ENCODE measurements around the gene FRMD3.

FRMD3 gene

GRCh38 chr9:83479765-83480164, 58.4 kb downstream of the FRMD3 start:
- H3K27me3 ChIP-seq (ENCODE audit: insufficient read depth, low read length), result no peaks in the 10 kb centered on the region
- H3K14ac ChIP-seq (ENCODE audit: low read length), result no peak overlapping the region
- no peak overlapping the region for H3K9ac ChIP-seq (ENCODE audit: low read length)
- H3K18ac ChIP-seq (ENCODE audit: low read length), result no peak overlapping the region
- no peak overlapping the region for H3K23ac ChIP-seq (ENCODE audit: low read length)
- H3K79me2 ChIP-seq (ENCODE audit: control insufficient read depth, insufficient read depth, low read length, poor library complexity), result no peaks in the 10 kb centered on the region
- H3K79me1 ChIP-seq (ENCODE audit: low read length), result no peaks in the 10 kb centered on the region
- H3K4me2 ChIP-seq (ENCODE audit: low read length), result no peak overlapping the region
- H3K4me3 ChIP-seq (ENCODE audit: low read depth, low read length), result no peak overlapping the region
- H2BK12ac ChIP-seq (ENCODE audit: low read length), result no peak overlapping the region
- no peak overlapping the region for H2BK5ac ChIP-seq (ENCODE audit: low read depth, low read length, poor library complexity)
- no peak overlapping the region for H4K12ac ChIP-seq (ENCODE audit: low read depth, low read length)
- H3K9me3 ChIP-seq (ENCODE audit: insufficient read depth, low read depth, low read length), result no peaks in the 10 kb centered on the region
- H4K8ac ChIP-seq (ENCODE audit: low read depth, low read length), result no peak overlapping the region
- no peak overlapping the region for H2BK120ac ChIP-seq (ENCODE audit: insufficient read depth, low read length, poor library complexity)
- H3K36me3 ChIP-seq (ENCODE audit: control insufficient read depth in 1 of 2, insufficient read depth in 2 of 2, low read length in 2 of 2), result no peaks in the 10 kb centered on the region
- H4K91ac ChIP-seq (ENCODE audit: low read depth, low read length), result no peak overlapping the region
- no peak for DNase-seq
- no peak overlapping the region for H2AK5ac ChIP-seq (ENCODE audit: low read length)
- WGBS (ENCODE audit: extremely low coverage, insufficient coverage, insufficient read length), result no CpG with 5 or more reads among the region's 2 CpGs
- H3K4ac ChIP-seq (ENCODE audit: low read depth, low read length), result no peak overlapping the region
- H3K4me1 ChIP-seq (ENCODE audit: control insufficient read depth in 1 of 2, insufficient read depth in 2 of 2, low read length in 2 of 2), result no peaks in the 10 kb centered on the region
- no peak overlapping the region for H3K27ac ChIP-seq (ENCODE audit: low read depth, low read length)
- no peak overlapping the region for H2AFZ ChIP-seq (ENCODE audit: insufficient read depth, low read length, poor library complexity)

GRCh38 chr9:83477571-83477970, 60.6 kb downstream of the FRMD3 start:
- no peaks in the 10 kb centered on the region for H3K36me3 ChIP-seq (ENCODE audit: control insufficient read depth in 1 of 2, insufficient read depth in 2 of 2, low read length in 2 of 2)
- no peaks in the 10 kb centered on the region for H3K27me3 ChIP-seq (ENCODE audit: insufficient read depth, low read length)
- DNase-seq, result no peak
- H3K4ac ChIP-seq (ENCODE audit: low read depth, low read length), result no peak overlapping the region
- H3K4me3 ChIP-seq (ENCODE audit: low read depth, low read length), result no peak overlapping the region
- H3K79me2 ChIP-seq (ENCODE audit: control insufficient read depth, insufficient read depth, low read length, poor library complexity), result no peaks in the 10 kb centered on the region
- no peak overlapping the region for H2AFZ ChIP-seq (ENCODE audit: insufficient read depth, low read length, poor library complexity)
- H3K14ac ChIP-seq (ENCODE audit: low read length), result no peak overlapping the region
- no peak overlapping the region for H2BK120ac ChIP-seq (ENCODE audit: insufficient read depth, low read length, poor library complexity)
- no peak overlapping the region for H3K27ac ChIP-seq (ENCODE audit: low read depth, low read length)
- H2AK5ac ChIP-seq (ENCODE audit: low read length), result no peak overlapping the region
- no peak overlapping the region for H4K12ac ChIP-seq (ENCODE audit: low read depth, low read length)
- no peak overlapping the region for H4K8ac ChIP-seq (ENCODE audit: low read depth, low read length)
- H3K18ac ChIP-seq (ENCODE audit: low read length), result no peak overlapping the region
- no CpG with 5 or more reads among the region's 3 CpGs for WGBS (ENCODE audit: extremely low coverage, insufficient coverage, insufficient read length)
- H3K4me2 ChIP-seq (ENCODE audit: low read length), result no peak overlapping the region
- H4K91ac ChIP-seq (ENCODE audit: low read depth, low read length), result no peak overlapping the region
- H3K9me3 ChIP-seq (ENCODE audit: insufficient read depth, low read depth, low read length), result no peaks in the 10 kb centered on the region
- H3K4me1 ChIP-seq (ENCODE audit: control insufficient read depth in 1 of 2, insufficient read depth in 2 of 2, low read length in 2 of 2), result no peaks in the 10 kb centered on the region
- H2BK5ac ChIP-seq (ENCODE audit: low read depth, low read length, poor library complexity), result no peak overlapping the region
- H2BK12ac ChIP-seq (ENCODE audit: low read length), result no peak overlapping the region
- H3K79me1 ChIP-seq (ENCODE audit: low read length), result no peaks in the 10 kb centered on the region
- no peak overlapping the region for H3K9ac ChIP-seq (ENCODE audit: low read length)
- no peak overlapping the region for H3K23ac ChIP-seq (ENCODE audit: low read length)

DNA sequence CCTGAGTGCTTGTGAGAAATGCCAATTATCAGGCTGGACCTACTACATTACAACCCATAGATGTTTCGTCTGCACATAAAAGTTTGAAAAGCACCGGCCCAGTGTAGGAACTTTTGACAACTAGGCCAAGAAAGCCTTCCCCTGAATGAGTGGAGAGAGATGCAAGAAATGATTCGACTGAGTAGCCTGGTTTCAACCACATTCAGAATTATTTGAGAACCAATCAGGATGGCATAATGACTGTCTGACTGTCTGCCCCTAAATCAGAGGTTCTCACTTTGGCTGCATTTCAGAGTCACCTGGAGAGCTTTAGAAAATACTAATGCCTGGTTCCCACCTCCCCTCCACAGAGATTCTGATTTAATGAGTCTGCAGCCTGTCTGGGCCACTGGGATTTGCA, 61.1 kb downstream of the FRMD3 start:
- Histone ChIP-seq H3K14ac (ENCODE audit: low read length) (no peak overlapping the region), H3K4me1 (ENCODE audit: control insufficient read depth in 1 of 2, insufficient read depth in 2 of 2, low read length in 2 of 2) (no peaks in the 10 kb centered on the region), H4K12ac (ENCODE audit: low read depth, low read length) (no peak overlapping the region), H3K79me2 (ENCODE audit: control insufficient read depth, insufficient read depth, low read length, poor library complexity) (no peaks in the 10 kb centered on the region), H3K4me2 (ENCODE audit: low read length) (no peak overlapping the region), H3K18ac (ENCODE audit: low read length) (no peak overlapping the region), H3K27me3 (ENCODE audit: insufficient read depth, low read length) (no peaks in the 10 kb centered on the region), H3K36me3 (ENCODE audit: control insufficient read depth in 1 of 2, insufficient read depth in 2 of 2, low read length in 2 of 2) (no peaks in the 10 kb centered on the region), H3K4ac (ENCODE audit: low read depth, low read length) (no peak overlapping the region), H3K9me3 (ENCODE audit: insufficient read depth, low read depth, low read length) (no peaks in the 10 kb centered on the region), H3K23ac (ENCODE audit: low read length) (no peak overlapping the region), H2BK120ac (ENCODE audit: insufficient read depth, low read length, poor library complexity) (no peak overlapping the region), H2BK5ac (ENCODE audit: low read depth, low read length, poor library complexity) (no peak overlapping the region), H3K9ac (ENCODE audit: low read length) (no peak overlapping the region), H2AFZ (ENCODE audit: insufficient read depth, low read length, poor library complexity) (no peak overlapping the region), H4K8ac (ENCODE audit: low read depth, low read length) (no peak overlapping the region), H2BK12ac (ENCODE audit: low read length) (no peak overlapping the region), H3K27ac (ENCODE audit: low read depth, low read length) (no peak overlapping the region), H3K4me3 (ENCODE audit: low read depth, low read length) (no peak overlapping the region), H2AK5ac (ENCODE audit: low read length) (no peak overlapping the region), H3K79me1 (ENCODE audit: low read length) (no peaks in the 10 kb centered on the region), H4K91ac (ENCODE audit: low read depth, low read length) (no peak overlapping the region)
- no CpG with 5 or more reads among the region's 3 CpGs for WGBS (ENCODE audit: extremely low coverage, insufficient coverage, insufficient read length)
- DNase-seq, result no peak

GRCh38 chr9:83476513-83476912, 61.7 kb downstream of the FRMD3 start:
- no peak overlapping the region for H3K9ac ChIP-seq (ENCODE audit: low read length)
- H3K79me1 ChIP-seq (ENCODE audit: low read length), result no peaks in the 10 kb centered on the region
- no peak overlapping the region for H3K14ac ChIP-seq (ENCODE audit: low read length)
- H3K4me1 ChIP-seq (ENCODE audit: control insufficient read depth in 1 of 2, insufficient read depth in 2 of 2, low read length in 2 of 2), result no peaks in the 10 kb centered on the region
- no peak overlapping the region for H4K8ac ChIP-seq (ENCODE audit: low read depth, low read length)
- DNase-seq, result no peak
- H3K23ac ChIP-seq (ENCODE audit: low read length), result no peak overlapping the region
- H3K27me3 ChIP-seq (ENCODE audit: insufficient read depth, low read length), result no peaks in the 10 kb centered on the region
- H2BK5ac ChIP-seq (ENCODE audit: low read depth, low read length, poor library complexity), result no peak overlapping the region
- no peak overlapping the region for H3K18ac ChIP-seq (ENCODE audit: low read length)
- H4K12ac ChIP-seq (ENCODE audit: low read depth, low read length), result no peak overlapping the region
- no peak overlapping the region for H3K4ac ChIP-seq (ENCODE audit: low read depth, low read length)
- H3K4me2 ChIP-seq (ENCODE audit: low read length), result no peak overlapping the region
- no peaks in the 10 kb centered on the region for H3K79me2 ChIP-seq (ENCODE audit: control insufficient read depth, insufficient read depth, low read length, poor library complexity)
- no peaks in the 10 kb centered on the region for H3K9me3 ChIP-seq (ENCODE audit: insufficient read depth, low read depth, low read length)
- H2AFZ ChIP-seq (ENCODE audit: insufficient read depth, low read length, poor library complexity), result no peak overlapping the region
- H4K91ac ChIP-seq (ENCODE audit: low read depth, low read length), result no peak overlapping the region
- no peak overlapping the region for H3K4me3 ChIP-seq (ENCODE audit: low read depth, low read length)
- H3K27ac ChIP-seq (ENCODE audit: low read depth, low read length), result no peak overlapping the region
- no peaks in the 10 kb centered on the region for H3K36me3 ChIP-seq (ENCODE audit: control insufficient read depth in 1 of 2, insufficient read depth in 2 of 2, low read length in 2 of 2)
- no peak overlapping the region for H2BK12ac ChIP-seq (ENCODE audit: low read length)
- no peak overlapping the region for H2BK120ac ChIP-seq (ENCODE audit: insufficient read depth, low read length, poor library complexity)
- no CpG with 5 or more reads among the region's 4 CpGs for WGBS (ENCODE audit: extremely low coverage, insufficient coverage, insufficient read length)
- H2AK5ac ChIP-seq (ENCODE audit: low read length), result no peak overlapping the region
